Kidney (tissue), 14 donors: ENCODE measurements around the gene SLC34A3. TPM values are rescaled to one million over a fixed set of nuclear protein-coding genes. Genes with fewer than 3 reads are reported as not detected.

Experiments used
- DNase-seq, 5 donors: peaks; one replicate each; pipeline ENCODE4 v3.0.0-alpha.2; 2013 to 2020
- FAIRE-seq: peaks from 2 replicates; lab custom pipeline; 2012; peaks lifted over from hg19 to GRCh38; lab: Jason Lieb, UNC
- H3K27ac ChIP-seq, 2 donors: one replicate each; pipeline ENCODE4 v1.7.0; 2013; ENCODE audit warnings: low read depth in 2 of 2, low read length in 2 of 2, inconsistent platforms in 1 of 2
- H3K27me3 ChIP-seq: one replicate; pipeline ENCODE4 v1.7.1; 2013; ENCODE audit warnings: low read length, inconsistent platforms; ENCODE audit not compliant: control insufficient read depth, insufficient read depth
- H3K36me3 ChIP-seq, 3 donors: one replicate each; pipeline versions ENCODE4 v1.7.0 to v1.7.1; 2013; ENCODE audit warnings: low read length in 3 of 3, control low read depth in 1 of 3, inconsistent platforms in 1 of 3; ENCODE audit not compliant: insufficient read depth in 3 of 3, control insufficient read depth in 2 of 3
- H3K4me1 ChIP-seq, 3 donors: one replicate each; pipeline versions ENCODE4 v1.7.0 to v1.7.1; 2013; ENCODE audit warnings: low read length in 3 of 3, inconsistent platforms in 1 of 3, low read depth in 1 of 3; ENCODE audit not compliant: control insufficient read depth in 2 of 3, insufficient read depth in 2 of 3
- H3K4me3 ChIP-seq, 3 donors: one replicate each; pipeline versions ENCODE4 v1.7.0 to v1.8.1; 2013; ENCODE audit warnings: low read length in 3 of 3, control low read depth in 1 of 3, inconsistent platforms in 1 of 3
- H3K9ac ChIP-seq, 3 donors: one replicate each; pipeline versions ENCODE4 v1.7.0 to v1.7.1; 2013; ENCODE audit warnings: low read length in 3 of 3, control low read depth in 1 of 3, inconsistent platforms in 1 of 3
- H3K9me3 ChIP-seq, 3 donors: one replicate each; pipeline versions ENCODE4 v1.7.0 to v1.7.1; 2013; ENCODE audit warnings: low read length in 3 of 3, control low read depth in 1 of 3, inconsistent platforms in 1 of 3; ENCODE audit not compliant: control insufficient read depth in 2 of 3, insufficient read depth in 1 of 3
- intact Hi-C: fragments of 100-400 bp; cut with DNase I; formaldehyde crosslinking; loops from one replicate; pipeline ENCODE4 v1.11.1; 2022
- polyA plus RNA-seq: library from polyadenylated mRNA; stranded (reverse); fragments of 350-450 nt; fragmentation: Illumina TruSeq; extraction: RNeasy Lipid Tissue Mini Kit (QIAGEN cat#74804); gene quantifications from one replicate; pipeline ENCODE4 v1.2.3, GENCODE V29; 2014; ENCODE audit warnings: low read depth, low replicate concordance; ENCODE audit not compliant: insufficient read depth
- total RNA-seq: library from RNA; stranded (reverse); fragmentation: NEBNext Ultra II Directional; extraction: Animal tissue kit (Norgen Biotek cat#: 25700); gene quantifications from one replicate; pipeline ENCODE4 v1.2.1, GENCODE V29; 2021
- TF ChIP-seq, protein P1 (sequence below): IDR thresholded peaks from 3 replicates; pipeline ENCODE4 v1.5.1; 2012; ENCODE audit warnings: mild to moderate bottlenecking, moderate library complexity, borderline replicate concordance; ENCODE audit not compliant: insufficient read depth; ENCODE audit errors: extremely low read depth
- donor health status: control.
- donor health status: control.
- donor health status: control.
- donor health status: control.
- donor health status: control.
- donor health status: DM: yes; HTN: yes; CAD: no.
- donor health status: Normal renal cell carcinoma (clear cell type).

The SLC34A3 gene
- total and polyA plus RNA-seq, 2 donors from 2014 or later: 0.13 to 36.0 TPM

DNA sequence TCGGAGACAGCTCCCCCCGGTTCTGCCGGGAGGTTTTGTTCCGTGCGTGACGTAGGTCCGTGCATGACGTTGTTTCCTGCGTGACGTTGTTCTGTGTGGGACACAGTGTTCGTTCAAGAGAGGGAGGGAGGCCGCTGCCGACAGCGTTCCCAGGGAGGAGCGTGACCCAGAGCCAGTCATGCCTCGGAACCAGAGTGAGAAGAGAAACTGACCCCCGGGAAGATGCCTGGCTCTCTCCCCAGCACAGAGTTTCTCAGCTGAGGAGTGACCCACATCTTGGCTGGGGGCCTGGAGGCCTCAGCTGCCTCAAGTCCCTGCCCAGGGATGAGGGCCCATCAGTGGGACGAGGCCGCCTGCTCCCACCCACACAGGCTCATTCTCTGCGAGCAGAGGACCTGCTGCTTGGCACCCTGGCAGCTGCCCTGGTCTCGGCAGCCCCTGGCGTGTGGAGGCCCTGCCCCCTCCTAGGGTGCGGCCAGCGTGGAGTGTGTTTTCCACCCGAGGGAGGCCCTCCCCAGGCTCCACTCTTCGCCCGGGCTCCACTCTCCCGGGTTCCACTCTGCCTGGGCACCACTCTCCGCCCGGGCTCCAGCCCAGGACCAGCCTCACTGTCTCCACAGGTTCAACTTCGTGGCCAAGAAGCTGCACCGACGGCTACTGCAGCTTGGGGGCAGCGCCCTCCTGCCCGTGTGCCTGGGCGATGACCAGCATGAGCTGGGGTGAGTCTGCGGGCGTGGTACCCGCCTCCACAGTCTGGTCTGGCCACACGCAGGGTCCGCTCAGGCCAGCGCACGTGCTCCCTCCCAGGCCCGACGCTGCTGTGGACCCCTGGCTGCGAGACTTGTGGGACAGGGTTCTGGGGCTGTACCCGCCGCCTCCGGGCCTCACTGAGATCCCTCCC is 17.3 kb upstream of the SLC34A3 start:
- intact Hi-C loops: no loop called here

DNA sequence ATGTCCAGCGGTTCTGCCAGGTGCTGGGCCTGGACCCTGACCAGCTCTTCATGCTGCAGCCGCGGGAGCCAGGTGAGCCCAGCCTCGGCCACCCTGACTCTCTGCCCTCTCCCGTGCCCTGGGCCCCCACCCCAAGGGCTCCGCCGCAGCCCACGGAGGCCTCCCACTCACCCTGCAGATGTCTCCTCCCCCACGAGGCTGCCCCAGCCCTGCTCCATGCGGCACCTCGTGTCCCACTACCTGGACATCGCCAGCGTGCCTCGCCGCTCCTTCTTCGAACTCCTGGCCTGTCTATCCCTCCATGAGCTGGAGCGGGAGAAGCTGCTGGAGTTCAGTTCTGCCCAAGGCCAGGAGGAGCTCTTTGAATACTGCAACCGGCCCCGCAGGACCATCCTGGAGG is 16.1 kb upstream of the SLC34A3 start:
- no peak for FAIRE-seq
- no peak overlapping the region for H3K27ac ChIP-seq

More for the DNA sequence above, 17.3 kb upstream of the SLC34A3 start:
- Histone ChIP-seq H3K9me3 (no peaks in the 10 kb centered on the region), H3K27me3 (no peaks in the 10 kb centered on the region), H3K4me3 (no peak overlapping the region), H3K4me1 (peaks cover 0 to 16% (median 0%) of the 10 kb centered on the region in 3 donors), H3K27ac (no peak overlapping the region), H3K9ac (no peak overlapping the region), H3K36me3 (peaks cover 0 to 2% (median 0%) of the 10 kb centered on the region in 3 donors)
- FAIRE-seq: no peak
- TF ChIP-seq, protein P1, sequence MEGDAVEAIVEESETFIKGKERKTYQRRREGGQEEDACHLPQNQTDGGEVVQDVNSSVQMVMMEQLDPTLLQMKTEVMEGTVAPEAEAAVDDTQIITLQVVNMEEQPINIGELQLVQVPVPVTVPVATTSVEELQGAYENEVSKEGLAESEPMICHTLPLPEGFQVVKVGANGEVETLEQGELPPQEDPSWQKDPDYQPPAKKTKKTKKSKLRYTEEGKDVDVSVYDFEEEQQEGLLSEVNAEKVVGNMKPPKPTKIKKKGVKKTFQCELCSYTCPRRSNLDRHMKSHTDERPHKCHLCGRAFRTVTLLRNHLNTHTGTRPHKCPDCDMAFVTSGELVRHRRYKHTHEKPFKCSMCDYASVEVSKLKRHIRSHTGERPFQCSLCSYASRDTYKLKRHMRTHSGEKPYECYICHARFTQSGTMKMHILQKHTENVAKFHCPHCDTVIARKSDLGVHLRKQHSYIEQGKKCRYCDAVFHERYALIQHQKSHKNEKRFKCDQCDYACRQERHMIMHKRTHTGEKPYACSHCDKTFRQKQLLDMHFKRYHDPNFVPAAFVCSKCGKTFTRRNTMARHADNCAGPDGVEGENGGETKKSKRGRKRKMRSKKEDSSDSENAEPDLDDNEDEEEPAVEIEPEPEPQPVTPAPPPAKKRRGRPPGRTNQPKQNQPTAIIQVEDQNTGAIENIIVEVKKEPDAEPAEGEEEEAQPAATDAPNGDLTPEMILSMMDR: no peak
- no peak for DNase-seq

DNA sequence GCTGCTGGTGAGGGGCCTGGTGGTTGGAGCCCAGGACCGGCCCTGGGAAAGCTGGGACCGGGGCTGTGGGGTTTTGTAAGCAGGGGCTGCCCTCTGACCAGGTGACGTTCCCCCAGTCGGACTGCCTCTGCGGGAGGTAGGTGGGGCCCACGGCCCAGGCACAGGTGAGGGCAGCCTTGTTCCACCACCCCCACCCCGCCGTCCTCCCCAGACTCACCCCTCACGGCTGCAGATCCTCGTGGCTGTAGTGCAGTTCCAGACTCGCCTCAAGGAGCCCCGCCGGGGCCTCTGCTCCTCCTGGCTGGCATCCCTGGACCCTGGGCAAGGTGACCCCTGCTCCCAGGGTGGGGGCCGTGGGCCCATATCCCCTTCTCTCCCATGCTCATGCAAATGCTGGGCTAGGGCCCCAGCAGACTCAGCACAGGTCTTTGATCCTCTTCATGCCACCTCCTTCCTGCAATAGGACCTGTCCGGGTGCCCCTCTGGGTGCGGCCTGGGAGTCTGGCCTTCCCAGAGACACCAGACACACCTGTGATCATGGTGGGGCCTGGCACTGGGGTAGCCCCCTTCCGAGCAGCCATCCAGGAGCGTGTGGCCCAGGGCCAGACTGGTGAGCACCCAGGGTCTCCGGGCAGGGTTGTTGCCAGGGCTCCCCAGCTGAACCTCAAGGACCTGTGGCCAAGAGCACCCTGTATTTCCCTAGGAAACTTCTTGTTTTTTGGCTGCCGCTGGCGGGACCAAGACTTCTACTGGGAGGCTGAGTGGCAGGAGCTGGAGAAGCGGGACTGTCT is 15.3 kb upstream of the SLC34A3 start:
- intact Hi-C loops: no loop called here
- H3K27me3 ChIP-seq: no peaks in the 10 kb centered on the region
- no peak overlapping the region for H3K27ac ChIP-seq
- H3K9ac ChIP-seq: no peak overlapping the region
- no peak overlapping the region for H3K4me3 ChIP-seq
- peaks cover 0 to 2% (median 0%) of the 10 kb centered on the region in 3 donors for H3K36me3 ChIP-seq
- peaks cover 0 to 21% (median 0%) of the 10 kb centered on the region in 3 donors for H3K4me1 ChIP-seq
- H3K9me3 ChIP-seq: no peaks in the 10 kb centered on the region
- TF ChIP-seq, protein P1: no peak
- no peak for FAIRE-seq
- DNase-seq: no peak

More for the DNA sequence above, 16.1 kb upstream of the SLC34A3 start:
- DNase-seq: no peak
- intact Hi-C loops: no loop called here
- TF ChIP-seq, protein P1: no peak
- Histone ChIP-seq H3K9ac (no peak overlapping the region), H3K36me3 (peaks cover 0 to 2% (median 0%) of the 10 kb centered on the region in 3 donors), H3K27me3 (no peaks in the 10 kb centered on the region), H3K4me1 (peaks cover 0 to 21% (median 0%) of the 10 kb centered on the region in 3 donors), H3K9me3 (no peaks in the 10 kb centered on the region), H3K4me3 (no peak overlapping the region)
